ENCODE measurements around the gene SUSD6.

DNA sequence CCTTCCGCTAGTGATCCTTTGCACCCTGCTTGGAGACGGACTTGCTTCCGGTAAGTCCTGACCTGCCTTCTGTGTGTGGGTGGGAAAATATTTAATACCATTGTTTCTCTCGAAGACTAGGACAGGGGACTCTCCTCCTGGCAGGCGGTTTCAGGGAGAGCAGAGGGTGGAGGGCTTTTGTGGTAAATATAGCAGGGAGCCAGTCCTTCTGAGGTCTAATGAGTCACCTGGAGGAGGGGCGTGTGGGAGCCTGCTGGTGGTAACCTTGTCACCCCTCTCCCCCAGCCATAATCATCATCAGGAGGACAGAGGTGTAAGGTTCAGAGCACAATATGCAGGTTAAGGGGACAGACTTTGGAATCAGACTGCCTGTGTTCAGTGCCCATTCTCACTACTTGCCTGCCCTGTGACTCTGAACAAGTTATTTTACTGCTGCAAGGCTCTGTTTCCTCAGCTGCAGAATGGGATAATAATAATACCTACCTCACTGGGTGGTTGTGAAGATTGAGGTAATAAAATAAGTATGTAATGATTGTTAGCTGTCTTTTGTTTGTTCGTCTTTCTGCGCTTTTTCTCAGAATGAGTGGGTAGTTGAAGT, 47.4 kb downstream of the SUSD6 start:
- TF ChIP-seq, protein P1, sequence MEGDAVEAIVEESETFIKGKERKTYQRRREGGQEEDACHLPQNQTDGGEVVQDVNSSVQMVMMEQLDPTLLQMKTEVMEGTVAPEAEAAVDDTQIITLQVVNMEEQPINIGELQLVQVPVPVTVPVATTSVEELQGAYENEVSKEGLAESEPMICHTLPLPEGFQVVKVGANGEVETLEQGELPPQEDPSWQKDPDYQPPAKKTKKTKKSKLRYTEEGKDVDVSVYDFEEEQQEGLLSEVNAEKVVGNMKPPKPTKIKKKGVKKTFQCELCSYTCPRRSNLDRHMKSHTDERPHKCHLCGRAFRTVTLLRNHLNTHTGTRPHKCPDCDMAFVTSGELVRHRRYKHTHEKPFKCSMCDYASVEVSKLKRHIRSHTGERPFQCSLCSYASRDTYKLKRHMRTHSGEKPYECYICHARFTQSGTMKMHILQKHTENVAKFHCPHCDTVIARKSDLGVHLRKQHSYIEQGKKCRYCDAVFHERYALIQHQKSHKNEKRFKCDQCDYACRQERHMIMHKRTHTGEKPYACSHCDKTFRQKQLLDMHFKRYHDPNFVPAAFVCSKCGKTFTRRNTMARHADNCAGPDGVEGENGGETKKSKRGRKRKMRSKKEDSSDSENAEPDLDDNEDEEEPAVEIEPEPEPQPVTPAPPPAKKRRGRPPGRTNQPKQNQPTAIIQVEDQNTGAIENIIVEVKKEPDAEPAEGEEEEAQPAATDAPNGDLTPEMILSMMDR (IDR thresholded peaks at IDR 0.05): no peak
- TF ChIP-seq POLR2A (IDR thresholded peaks at IDR 0.05): no peak
